Natural killer cell (primary cell): ENCODE data around the gene SPP1. TPM values are rescaled to one million over a fixed set of nuclear protein-coding genes. Genes with fewer than 3 reads are reported as not detected.

Experiments
- ATAC-seq, 3 donors: fragments of 150-1000 bp in 2 of 3; fragments of 200-7000 bp in 1 of 3; cut with Tn5 transposase; 1 replicate in 1 of 3; 2 replicates in 2 of 3; pipeline ENCODE4 v1.10.0; 2021; ENCODE audit warnings: mild to moderate bottlenecking in 2 of 3, moderate library complexity in 2 of 3
- DNase-seq, 2 donors: peaks; one replicate each; pipeline versions ENCODE4 v3.0.0 to v3.0.0-alpha.2; 2013 to 2021; ENCODE audit warnings: mixed read lengths in 1 of 2
- H3K27ac ChIP-seq: one replicate; pipeline ENCODE4 v1.5.1; 2013; ENCODE audit warnings: mild to moderate bottlenecking, low read length
- H3K27me3 ChIP-seq: one replicate; pipeline ENCODE4 v1.6.1; 2013; ENCODE audit warnings: low read length; ENCODE audit not compliant: control insufficient read depth, insufficient read depth
- H3K36me3 ChIP-seq: one replicate; pipeline ENCODE4 v1.6.1; 2013; ENCODE audit warnings: low read length; ENCODE audit not compliant: control insufficient read depth, insufficient read depth
- H3K4me1 ChIP-seq: one replicate; pipeline ENCODE4 v1.6.1; 2013; ENCODE audit warnings: low read length; ENCODE audit not compliant: control insufficient read depth, insufficient read depth
- H3K4me3 ChIP-seq: one replicate; pipeline ENCODE4 v1.5.1; 2013; ENCODE audit warnings: low read length
- H3K9me3 ChIP-seq: one replicate; pipeline ENCODE4 v1.6.1; 2013; ENCODE audit warnings: low read length; ENCODE audit not compliant: control insufficient read depth, insufficient read depth
- H3K27ac Mint-ChIP-seq, 2 donors: one replicate each; pipeline ENCODE4 v1.8.0; 2022; ENCODE audit warnings: mild to moderate bottlenecking in 2 of 2, mixed read lengths in 2 of 2, moderate library complexity in 1 of 2
- H3K27me3 Mint-ChIP-seq, 2 donors: one replicate each; pipeline ENCODE4 v1.8.0; 2022; ENCODE audit warnings: low read depth in 2 of 2, mixed read lengths in 2 of 2
- H3K36me3 Mint-ChIP-seq: one replicate; pipeline ENCODE4 v1.8.0; 2022; ENCODE audit warnings: mixed read lengths
- H3K4me1 Mint-ChIP-seq, 2 donors: one replicate each; pipeline ENCODE4 v1.8.0; 2022; ENCODE audit warnings: mixed read lengths in 2 of 2
- H3K4me3 Mint-ChIP-seq: one replicate; pipeline ENCODE4 v1.8.0; 2022; ENCODE audit warnings: mild to moderate bottlenecking, moderate library complexity, mixed read lengths
- H3K9me3 Mint-ChIP-seq, 2 donors: one replicate each; pipeline ENCODE4 v1.8.0; 2022; ENCODE audit warnings: mixed read lengths in 2 of 2
- CTCF ChIP-seq: fragments of 200-600 bp; IDR thresholded peaks from one replicate; pipeline ENCODE4 v1.8.0; 2022; ENCODE audit warnings: antibody characterized with exemption
- WGBS: methylation state at CpG from one replicate; pipeline ENCODE4 v1.1.7; 2013; ENCODE audit warnings: missing lambda C conversion rate; ENCODE audit not compliant: insufficient coverage; 5-methylcytosine and 5-hydroxymethylcytosine counted together
- intact Hi-C: fragments of 100-400 bp; cut with micrococcal nuclease; formaldehyde crosslinking; loops from one replicate; pipeline ENCODE4 v1.14.2; 2022
- total RNA-seq, 4 donors: library from RNA; stranded (reverse); fragments of 120-200 nt in 1 of 4; gene quantifications; one replicate each; pipeline versions ENCODE4 v1.2.3 to v1.2.4, GENCODE V29; 2013 to 2022

The SPP1 gene
- total RNA-seq, 3 donors from 2014 or later (not counting 1 experiment from before 2014, with no cell fraction given): not detected

GRCh38 chr4:87957061-87957460 is 18.5 kb upstream of the SPP1 start:
- TF ChIP-seq CTCF: no peak
- Histone ChIP-seq H3K4me3 (no peak overlapping the region), H3K4me1 (no peaks in the 10 kb centered on the region), H3K27me3 (no peaks in the 10 kb centered on the region), H3K36me3 (no peaks in the 10 kb centered on the region), H3K9me3 (no peaks in the 10 kb centered on the region), H3K27ac (no peak overlapping the region)
- intact Hi-C loops: no loop called here
- no peaks in the 10 kb centered on the region for H3K36me3 Mint-ChIP-seq
- H3K27me3 Mint-ChIP-seq: peaks cover 0 to 3% of the 10 kb centered on the region in 2 donors
- H3K9me3 Mint-ChIP-seq: no peaks in the 10 kb centered on the region
- DNase-seq: no peak
- no peak overlapping the region for H3K27ac Mint-ChIP-seq
- no peaks in the 10 kb centered on the region for H3K4me1 Mint-ChIP-seq
- H3K4me3 Mint-ChIP-seq: no peak overlapping the region
- no peak for ATAC-seq
- WGBS: 23% methylated on average over 1 of the region's 1 CpG

- WGBS: 40% methylated on average over 1 of the region's 1 CpG
- Histone ChIP-seq H3K4me1 (no peaks in the 10 kb centered on the region), H3K9me3 (no peaks in the 10 kb centered on the region), H3K4me3 (no peak overlapping the region), H3K27me3 (no peaks in the 10 kb centered on the region), H3K27ac (no peak overlapping the region), H3K36me3 (no peaks in the 10 kb centered on the region)
- Mint-ChIP-seq H3K27ac (no peak overlapping the region), H3K9me3 (no peaks in the 10 kb centered on the region), H3K4me1 (no peaks in the 10 kb centered on the region), H3K27me3 (no peaks in the 10 kb centered on the region), H3K36me3 (no peaks in the 10 kb centered on the region), H3K4me3 (no peak overlapping the region)
- no peak for DNase-seq
- no peak for TF ChIP-seq CTCF
- intact Hi-C loops: no loop called here
- no peak for ATAC-seq
Observed at GRCh38 chr4:87961993-87962392, 13.5 kb upstream of the SPP1 start.

- H3K36me3 Mint-ChIP-seq: no peaks in the 10 kb centered on the region
- no peak overlapping the region for H3K27ac Mint-ChIP-seq
- WGBS: 100% methylated on average over 3 of the region's 5 CpGs
- no peak for ATAC-seq
- H3K4me3 Mint-ChIP-seq: no peak overlapping the region
- DNase-seq: no peak
- Histone ChIP-seq H3K9me3 (no peaks in the 10 kb centered on the region), H3K27me3 (no peaks in the 10 kb centered on the region), H3K27ac (no peak overlapping the region), H3K4me1 (no peaks in the 10 kb centered on the region), H3K36me3 (no peaks in the 10 kb centered on the region), H3K4me3 (no peak overlapping the region)
- H3K4me1 Mint-ChIP-seq: no peaks in the 10 kb centered on the region
- H3K9me3 Mint-ChIP-seq: no peaks in the 10 kb centered on the region
- intact Hi-C loops: no loop called here
- no peak for TF ChIP-seq CTCF
- H3K27me3 Mint-ChIP-seq: no peaks in the 10 kb centered on the region
Observed at GRCh38 chr4:87962398-87963146, 12.9 kb upstream of the SPP1 start.

GRCh38 chr4:87965501-87965975 is 10.0 kb upstream of the SPP1 start:
- Mint-ChIP-seq H3K4me1 (no peaks in the 10 kb centered on the region), H3K27ac (no peak overlapping the region), H3K36me3 (no peaks in the 10 kb centered on the region), H3K9me3 (no peaks in the 10 kb centered on the region), H3K4me3 (no peak overlapping the region), H3K27me3 (peaks cover 8 to 12% of the 10 kb centered on the region in 2 donors)
- no peaks in the 10 kb centered on the region for H3K4me1 ChIP-seq
- DNase-seq (no peak), ATAC-seq (no peak)
- H3K27ac ChIP-seq: no peak overlapping the region
- no peak for TF ChIP-seq CTCF
- intact Hi-C loops: no loop called here
- 90% methylated on average over 21 of the region's 21 CpGs for WGBS
- no peaks in the 10 kb centered on the region for H3K9me3 ChIP-seq
- H3K27me3 ChIP-seq: no peaks in the 10 kb centered on the region
- H3K4me3 ChIP-seq: no peak overlapping the region
- no peaks in the 10 kb centered on the region for H3K36me3 ChIP-seq
